Measurements from ENCODE around the gene SKAP2. TPM values are rescaled to one million over a fixed set of nuclear protein-coding genes. Genes with fewer than 3 reads are reported as not detected.

Gene SKAP2
- polyA plus RNA-seq, 1 donor from 2014 or later: 3.6 TPM

GRCh38 chr7:26880852-26881251, 16.5 kb upstream of the SKAP2 start (continued):
- no peak for TF ChIP-seq CTCF (IDR thresholded peaks at IDR 0.05; ENCODE audit: poor library complexity, severe bottlenecking)

GRCh38 chr7:26879671-26880070, 15.3 kb upstream of the SKAP2 start:
- Histone ChIP-seq H3K27me3 (ENCODE audit: insufficient read depth, low read depth, low read length) (no peaks in the 10 kb centered on the region), H3K79me2 (replicated peaks; ENCODE audit: insufficient read depth, low read length) (no peaks in the 10 kb centered on the region), H3K36me3 (ENCODE audit: insufficient read depth, low read length) (no peaks in the 10 kb centered on the region), H3K4me2 (ENCODE audit: low read length) (no peak overlapping the region), H4K20me1 (ENCODE audit: insufficient read depth) (no peaks in the 10 kb centered on the region), H2AFZ (ENCODE audit: low read depth, low read length) (no peak overlapping the region), H3K27ac (ENCODE audit: low read length) (no peak overlapping the region), H3K9me2 (ENCODE audit: insufficient read depth, low read length) (no peaks in the 10 kb centered on the region), H3K4me3 (ENCODE audit: low read length) (no peak overlapping the region), H3K9ac (ENCODE audit: low read length) (no peak overlapping the region), H3F3A (ENCODE audit: insufficient read depth, low read length, poor library complexity, severe bottlenecking) (no peaks in the 10 kb centered on the region), H3K9me3 (ENCODE audit: low read length) (no peaks in the 10 kb centered on the region)
- TF ChIP-seq SMC3 (conservative IDR thresholded peaks at IDR 0.05; ENCODE audit: poor library complexity): no peak

- Histone ChIP-seq H3F3A (ENCODE audit: insufficient read depth, low read length, poor library complexity, severe bottlenecking) (no peaks in the 10 kb centered on the region), H3K9me2 (ENCODE audit: insufficient read depth, low read length) (no peaks in the 10 kb centered on the region), H3K4me3 (ENCODE audit: low read length) (no peak overlapping the region), H3K9me3 (ENCODE audit: low read length) (no peaks in the 10 kb centered on the region), H3K27me3 (ENCODE audit: insufficient read depth, low read depth, low read length) (peaks cover 21% of the 10 kb centered on the region), H4K20me1 (ENCODE audit: insufficient read depth) (no peaks in the 10 kb centered on the region), H3K9ac (ENCODE audit: low read length) (no peak overlapping the region), H3K79me2 (replicated peaks; ENCODE audit: insufficient read depth, low read length) (no peaks in the 10 kb centered on the region), H3K27ac (ENCODE audit: low read length) (no peak overlapping the region), H3K36me3 (ENCODE audit: insufficient read depth, low read length) (no peaks in the 10 kb centered on the region), H2AFZ (ENCODE audit: low read depth, low read length) (no peak overlapping the region), H3K4me2 (ENCODE audit: low read length) (no peak overlapping the region)
- no peak for TF ChIP-seq EZH2 (IDR thresholded peaks at IDR 0.05; ENCODE audit: borderline replicate concordance, insufficient read depth, low read length, poor library complexity, severe bottlenecking)
- no peak for TF ChIP-seq CTCF (IDR thresholded peaks at IDR 0.05; ENCODE audit: poor library complexity, severe bottlenecking)
- TF ChIP-seq TAF1 (IDR thresholded peaks at IDR 0.05; ENCODE audit: low read depth): no peak
- no peak for TF ChIP-seq REST (IDR thresholded peaks at IDR 0.05; ENCODE audit: borderline replicate concordance)
- no peak for TF ChIP-seq RAD21 (conservative IDR thresholded peaks at IDR 0.05)
- TF ChIP-seq SMC3 (conservative IDR thresholded peaks at IDR 0.05; ENCODE audit: poor library complexity): no peak
- TF ChIP-seq POLR2AphosphoS5 (IDR thresholded peaks at IDR 0.05): no peak
- no peak for TF ChIP-seq MXI1 (conservative IDR thresholded peaks at IDR 0.05; ENCODE audit: poor library complexity, severe bottlenecking)
- TF ChIP-seq EP300 (conservative IDR thresholded peaks at IDR 0.05; ENCODE audit: poor library complexity, severe bottlenecking): no peak
These were observed 4.6 kb upstream of the SKAP2 start for GRCh38 chr7:26868841-26869495.
